ENCODE data around the gene SYT15.

SYT15 gene

DNA sequence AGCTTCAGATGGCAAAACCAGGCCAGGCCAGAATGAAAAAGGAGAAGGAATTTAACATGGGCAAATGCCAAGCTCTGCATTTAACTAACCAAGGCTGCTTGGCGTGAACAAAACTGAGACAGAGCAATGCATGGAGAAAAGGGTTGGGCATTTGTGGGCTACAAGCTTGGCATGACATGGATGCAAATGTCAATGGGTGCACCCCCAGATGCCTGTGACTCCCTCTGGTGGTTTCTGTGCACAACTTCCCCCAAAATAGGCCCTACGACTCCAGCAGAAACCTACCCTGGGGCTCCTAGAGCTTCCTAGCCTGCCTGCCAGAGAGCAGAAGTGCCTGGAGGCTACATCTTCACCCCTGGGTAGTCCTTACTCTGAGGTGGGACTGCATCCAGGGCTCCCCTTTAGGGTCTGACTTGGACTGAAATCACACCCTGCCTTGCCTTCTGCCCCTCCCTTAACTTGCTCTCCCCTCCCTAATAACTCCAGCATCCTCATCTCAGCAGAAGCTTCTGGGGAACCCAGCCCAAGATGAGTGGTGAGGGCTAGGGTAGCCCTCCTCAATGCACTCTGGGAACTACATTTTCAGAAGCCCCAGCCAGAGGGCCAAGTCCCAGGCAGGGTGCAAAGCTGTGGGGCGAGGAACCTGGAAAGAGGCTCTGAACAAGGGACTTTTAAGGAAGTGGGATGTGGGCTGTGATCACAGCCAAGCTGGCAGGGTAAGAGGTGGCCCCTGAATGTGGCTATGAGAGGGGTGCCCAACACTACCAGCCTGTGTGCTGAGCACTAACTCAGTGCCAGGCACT, 33.7 kb upstream of the SYT15 start:
- peaks cover 2% of the 10 kb centered on the region; the same call in 1 of the 2 replicates for H3K27me3 ChIP-seq (replicated peaks; ENCODE audit: control insufficient read depth, insufficient read depth, low read length)
- H3K36me3 ChIP-seq (ENCODE audit: control insufficient read depth, insufficient read depth, low read length): no peaks in the 10 kb centered on the region
- TF ChIP-seq, protein P1, sequence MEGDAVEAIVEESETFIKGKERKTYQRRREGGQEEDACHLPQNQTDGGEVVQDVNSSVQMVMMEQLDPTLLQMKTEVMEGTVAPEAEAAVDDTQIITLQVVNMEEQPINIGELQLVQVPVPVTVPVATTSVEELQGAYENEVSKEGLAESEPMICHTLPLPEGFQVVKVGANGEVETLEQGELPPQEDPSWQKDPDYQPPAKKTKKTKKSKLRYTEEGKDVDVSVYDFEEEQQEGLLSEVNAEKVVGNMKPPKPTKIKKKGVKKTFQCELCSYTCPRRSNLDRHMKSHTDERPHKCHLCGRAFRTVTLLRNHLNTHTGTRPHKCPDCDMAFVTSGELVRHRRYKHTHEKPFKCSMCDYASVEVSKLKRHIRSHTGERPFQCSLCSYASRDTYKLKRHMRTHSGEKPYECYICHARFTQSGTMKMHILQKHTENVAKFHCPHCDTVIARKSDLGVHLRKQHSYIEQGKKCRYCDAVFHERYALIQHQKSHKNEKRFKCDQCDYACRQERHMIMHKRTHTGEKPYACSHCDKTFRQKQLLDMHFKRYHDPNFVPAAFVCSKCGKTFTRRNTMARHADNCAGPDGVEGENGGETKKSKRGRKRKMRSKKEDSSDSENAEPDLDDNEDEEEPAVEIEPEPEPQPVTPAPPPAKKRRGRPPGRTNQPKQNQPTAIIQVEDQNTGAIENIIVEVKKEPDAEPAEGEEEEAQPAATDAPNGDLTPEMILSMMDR (IDR thresholded peaks at IDR 0.05; ENCODE audit: insufficient read depth, low read length, poor library complexity, severe bottlenecking): peak; percentile 64
- no peak overlapping the region for H3K4me3 ChIP-seq (replicated peaks; ENCODE audit: low read depth, low read length)
- DNase-seq (ENCODE audit: extremely low read depth, insufficient read length): no peak

DNA sequence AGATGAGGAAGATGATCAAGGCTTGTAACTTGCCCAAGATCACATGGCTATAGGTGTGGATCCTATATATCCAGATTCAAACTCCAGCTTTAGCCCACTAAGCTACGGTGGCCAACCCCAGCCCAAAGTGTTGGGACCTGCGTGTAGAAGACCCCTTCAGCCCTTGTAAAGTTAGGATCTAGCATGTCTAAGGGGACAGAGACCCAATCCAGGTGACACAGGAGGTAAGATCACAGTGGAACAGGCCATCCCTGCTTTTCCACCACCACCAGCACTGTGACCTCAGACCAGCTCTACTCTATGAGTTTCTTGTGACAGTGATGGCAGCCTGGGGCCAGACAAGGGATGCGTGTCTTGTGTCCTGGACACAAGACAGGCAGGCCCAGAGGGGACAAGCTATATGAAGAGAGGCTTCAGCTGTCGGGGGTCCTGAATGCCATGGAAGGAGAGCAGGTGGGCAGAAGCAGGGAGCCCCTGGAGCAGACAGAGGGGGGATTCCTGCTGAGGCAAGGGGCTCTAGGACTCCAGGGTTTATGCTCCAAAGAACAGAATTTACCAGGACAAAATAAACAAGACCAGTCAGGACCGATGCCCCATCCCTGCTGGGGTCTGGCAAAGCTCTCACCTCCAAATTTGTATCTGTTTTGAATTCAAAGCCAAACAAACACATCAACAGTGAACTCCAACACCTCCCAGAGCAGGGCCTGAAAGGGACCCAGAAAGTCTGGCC, 32.9 kb upstream of the SYT15 start:
- no peaks in the 10 kb centered on the region for H3K36me3 ChIP-seq (ENCODE audit: control insufficient read depth, insufficient read depth, low read length)
- TF ChIP-seq, protein P1 (IDR thresholded peaks at IDR 0.05; ENCODE audit: insufficient read depth, low read length, poor library complexity, severe bottlenecking): no peak
- no peaks in the 10 kb centered on the region; the same call in 1 of the 2 replicates for H3K27me3 ChIP-seq (replicated peaks; ENCODE audit: control insufficient read depth, insufficient read depth, low read length)

DNA sequence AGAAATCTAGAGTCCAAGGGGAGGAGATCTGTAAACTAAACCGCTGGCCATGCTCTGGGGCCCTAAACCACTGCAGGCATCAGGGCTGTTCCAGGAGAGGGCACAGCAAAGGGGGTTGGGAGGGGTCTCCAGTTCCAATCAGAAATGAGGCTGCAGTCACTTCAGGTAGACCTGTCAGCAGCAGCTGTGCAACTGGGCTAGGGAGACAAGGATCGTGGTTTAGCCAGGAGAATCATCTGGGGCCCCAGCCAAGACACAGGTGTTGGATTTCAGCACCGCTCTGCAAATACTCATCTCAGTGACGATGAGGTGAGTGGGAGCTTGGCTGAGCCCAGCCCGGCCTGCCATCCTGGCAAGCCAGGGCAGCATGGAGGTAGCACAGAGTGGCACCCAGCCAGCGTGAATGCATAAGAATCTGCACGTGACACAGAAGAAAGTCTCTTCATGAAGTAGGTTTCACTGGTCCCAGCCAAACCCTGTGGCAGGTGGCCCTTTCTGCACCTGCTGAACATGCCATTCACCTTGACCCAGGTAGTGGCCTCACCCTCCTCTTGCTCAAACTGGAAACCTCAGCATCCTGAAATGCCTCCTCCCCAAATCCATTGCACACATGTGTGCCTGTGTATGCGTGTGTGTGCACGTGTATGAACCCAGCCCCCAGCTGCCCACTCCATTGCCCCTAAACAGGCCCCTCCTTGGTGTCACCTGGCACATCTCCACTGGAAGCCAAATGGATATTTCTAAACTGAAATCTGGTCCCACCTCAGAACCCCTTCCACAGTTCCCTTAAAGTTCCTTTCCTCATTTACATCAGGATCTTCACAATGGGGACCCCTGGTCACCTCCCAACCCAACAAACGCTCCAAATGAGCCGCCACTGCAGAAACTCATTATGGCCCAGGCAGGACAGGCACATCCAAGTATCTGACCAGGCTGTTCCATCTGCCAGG, 32.1 kb upstream of the SYT15 start:
- Histone ChIP-seq H3K27me3 (replicated peaks; ENCODE audit: control insufficient read depth, insufficient read depth, low read length) (no peaks in the 10 kb centered on the region; the same call in 1 of the 2 replicates), H3K36me3 (ENCODE audit: control insufficient read depth, insufficient read depth, low read length) (no peaks in the 10 kb centered on the region), H3K4me3 (replicated peaks; ENCODE audit: low read depth, low read length) (no peak overlapping the region)
- no peak for DNase-seq (ENCODE audit: extremely low read depth, insufficient read length)
- TF ChIP-seq, protein P1 (IDR thresholded peaks at IDR 0.05; ENCODE audit: insufficient read depth, low read length, poor library complexity, severe bottlenecking): no peak

More for the DNA sequence above, 32.9 kb upstream of the SYT15 start:
- H3K4me3 ChIP-seq (replicated peaks; ENCODE audit: low read depth, low read length): no peak overlapping the region
- DNase-seq (ENCODE audit: extremely low read depth, insufficient read length): no peak

DNA sequence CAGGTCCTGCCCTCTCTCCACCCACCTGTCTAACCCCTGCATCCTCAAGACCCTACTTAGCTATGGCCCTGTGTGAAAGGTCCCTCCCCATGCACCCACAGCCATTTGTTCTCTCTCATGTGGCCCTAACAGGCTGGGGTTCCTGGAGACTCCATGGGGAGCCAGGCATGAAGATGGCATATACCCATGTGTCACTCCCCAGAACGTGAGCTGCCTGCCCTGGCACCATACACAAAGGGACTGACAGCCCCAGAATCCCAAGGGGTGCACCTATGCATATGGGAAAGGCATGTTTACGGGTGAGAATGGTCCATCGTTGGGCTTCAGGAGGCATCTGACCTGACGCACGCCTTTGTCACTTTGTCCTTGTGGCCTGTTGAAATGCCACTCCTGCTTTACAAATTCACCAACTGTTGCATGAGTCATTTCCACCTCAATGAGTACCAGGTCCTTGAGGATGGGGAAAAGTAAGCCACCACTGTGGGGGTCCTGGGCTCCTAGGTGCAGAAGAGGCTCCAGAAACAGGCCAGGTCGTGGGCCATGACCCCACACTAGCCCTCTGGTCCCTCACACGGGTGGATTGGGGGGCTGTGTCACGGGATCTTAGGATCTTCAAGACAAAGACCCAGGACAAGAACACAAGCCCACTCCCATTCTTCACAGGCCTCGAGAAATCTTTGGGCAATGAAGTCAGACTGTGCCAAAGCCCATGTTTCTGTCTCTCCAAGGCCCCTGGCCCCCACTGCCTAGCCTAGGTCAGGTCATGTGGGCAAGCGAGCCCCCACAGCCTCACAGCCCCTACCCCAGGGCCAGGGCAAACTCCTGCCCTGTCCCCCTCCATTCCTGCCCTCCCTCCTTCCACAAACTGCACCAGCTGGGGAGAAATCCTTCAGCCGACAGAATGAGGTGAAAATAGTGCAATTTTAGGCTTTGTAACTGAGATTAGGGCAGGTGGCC, 31.1 kb upstream of the SYT15 start:
- peaks cover 3% of the 10 kb centered on the region; the same call in 1 of the 2 replicates for H3K27me3 ChIP-seq (replicated peaks; ENCODE audit: control insufficient read depth, insufficient read depth, low read length)
- H3K4me3 ChIP-seq (replicated peaks; ENCODE audit: low read depth, low read length): no peak overlapping the region
- no peak for DNase-seq (ENCODE audit: extremely low read depth, insufficient read length)
- TF ChIP-seq, protein P1 (IDR thresholded peaks at IDR 0.05; ENCODE audit: insufficient read depth, low read length, poor library complexity, severe bottlenecking): no peak
- no peaks in the 10 kb centered on the region for H3K36me3 ChIP-seq (ENCODE audit: control insufficient read depth, insufficient read depth, low read length)
